Colonic mucosa (tissue), 4 donors: ENCODE data around the gene TBC1D9. TPM values are rescaled to one million over a fixed set of nuclear protein-coding genes. Genes with fewer than 3 reads are reported as not detected.

Experiments
- DNase-seq: peaks from one replicate; pipeline ENCODE4 v3.0.0-alpha.2; 2020
- H3K27ac ChIP-seq: fragments of 200-600 bp; one replicate; pipeline ENCODE4 v1.8.0; 2021
- H3K27me3 ChIP-seq: fragments of 200-600 bp; one replicate; pipeline ENCODE4 v1.8.0; 2021
- H3K36me3 ChIP-seq: fragments of 200-600 bp; one replicate; pipeline ENCODE4 v1.8.0; 2021
- H3K4me1 ChIP-seq: fragments of 200-600 bp; one replicate; pipeline ENCODE4 v1.8.0; 2021; ENCODE audit warnings: mild to moderate bottlenecking
- H3K4me3 ChIP-seq: fragments of 200-600 bp; one replicate; pipeline ENCODE4 v1.8.0; 2021
- H3K9ac ChIP-seq, 2 donors: one replicate each; pipeline ENCODE4 v1.7.0; 2013; ENCODE audit warnings: control low read depth in 2 of 2, low read depth in 2 of 2, low read length in 2 of 2
- H3K9me3 ChIP-seq: fragments of 200-600 bp; one replicate; pipeline ENCODE4 v1.8.0; 2021
- CTCF ChIP-seq: fragments of 200-600 bp; IDR thresholded peaks from one replicate; pipeline ENCODE4 v1.8.0; 2022; ENCODE audit warnings: antibody characterized with exemption, mild to moderate bottlenecking
- intact Hi-C: fragments of 100-400 bp; cut with DNase I; formaldehyde crosslinking; loops from one replicate; pipeline ENCODE4 v1.14.1; 2022
- total RNA-seq, 2 donors: library from RNA; stranded (reverse); fragmentation: NEBNext Ultra II Directional in 1 of 2; extraction: Animal tissue kit (Norgen Biotek cat#: 25700) in 1 of 2; gene quantifications; one replicate each; pipeline ENCODE4 v1.2.1, GENCODE V29; 2021
- donor health status: healthy.
- donor health status: DM: no; HTN: no; CAD: no.
- donor health status: DM: no; HTN: no; CAD: no.

TBC1D9 gene
- total RNA-seq, 2 donors from 2014 or later = 6.8 to 11.6 TPM

GRCh38 chr4:140701071-140701470, 55.1 kb downstream of the TBC1D9 start:
- no peak overlapping the region for H3K27ac ChIP-seq
- no peaks in the 10 kb centered on the region for H3K4me1 ChIP-seq
- intact Hi-C loops = no loop called here
- H3K9ac ChIP-seq = no peak overlapping the region
- TF ChIP-seq CTCF = no peak
- H3K36me3 ChIP-seq = no peaks in the 10 kb centered on the region
- no peak for DNase-seq
- no peak overlapping the region for H3K4me3 ChIP-seq
- no peaks in the 10 kb centered on the region for H3K27me3 ChIP-seq
- no peaks in the 10 kb centered on the region for H3K9me3 ChIP-seq

GRCh38 chr4:140697709-140698560, 58.2 kb downstream of the TBC1D9 start:
- intact Hi-C loops = no loop called here
- Histone ChIP-seq H3K9me3 (no peaks in the 10 kb centered on the region), H3K4me3 (no peak overlapping the region), H3K9ac (no peak overlapping the region), H3K4me1 (no peaks in the 10 kb centered on the region), H3K36me3 (no peaks in the 10 kb centered on the region), H3K27ac (no peak overlapping the region), H3K27me3 (no peaks in the 10 kb centered on the region)
- DNase-seq = no peak
- TF ChIP-seq CTCF = no peak

DNA sequence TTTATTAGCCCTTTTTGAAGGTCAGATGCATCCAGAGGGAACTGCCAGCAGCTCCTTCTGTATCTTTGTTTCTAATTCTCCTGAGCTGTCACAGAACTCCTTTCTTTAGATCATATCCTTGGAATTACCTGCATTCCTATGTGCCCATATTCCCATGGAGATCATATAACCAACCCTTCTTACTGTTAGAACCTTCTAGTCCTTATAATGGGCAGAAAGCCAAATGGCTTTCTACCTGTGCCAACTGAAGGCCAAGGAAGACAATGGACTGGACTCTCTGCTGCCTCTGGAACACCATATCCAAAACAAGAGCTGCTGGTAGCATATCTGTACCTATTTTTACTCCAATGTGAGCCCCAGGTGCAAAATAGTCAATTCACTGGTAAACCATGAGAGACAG, 60.7 kb downstream of the TBC1D9 start:
- no peak overlapping the region for H3K9ac ChIP-seq
- no peak overlapping the region for H3K27ac ChIP-seq

DNA sequence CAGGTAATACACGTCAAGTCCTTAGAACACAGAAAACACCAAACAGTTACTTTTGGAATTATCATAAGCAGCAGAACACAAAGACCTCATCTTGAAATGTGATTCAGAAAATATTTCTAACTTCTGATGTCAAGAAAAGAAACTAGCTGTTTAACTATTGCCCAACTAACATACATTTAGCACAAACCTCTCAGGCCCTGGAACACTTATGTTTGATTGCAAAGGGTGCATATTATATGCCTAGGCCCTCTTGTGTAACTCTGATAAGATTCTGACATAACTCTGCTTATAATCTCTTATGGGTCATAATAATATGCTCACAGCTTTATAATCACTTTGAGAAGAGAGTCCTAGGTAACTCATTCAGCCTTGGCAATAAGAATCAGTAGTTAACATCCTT, 62.6 kb downstream of the TBC1D9 start:
- H3K4me1 ChIP-seq = no peaks in the 10 kb centered on the region
- H3K9ac ChIP-seq = no peak overlapping the region
- intact Hi-C loops = no loop called here
- H3K27ac ChIP-seq = no peak overlapping the region
- no peaks in the 10 kb centered on the region for H3K36me3 ChIP-seq
- no peaks in the 10 kb centered on the region for H3K9me3 ChIP-seq
- no peak overlapping the region for H3K4me3 ChIP-seq
- DNase-seq = no peak
- H3K27me3 ChIP-seq = no peaks in the 10 kb centered on the region
- TF ChIP-seq CTCF = no peak

More for the DNA sequence above, 60.7 kb downstream of the TBC1D9 start:
- no peaks in the 10 kb centered on the region for H3K36me3 ChIP-seq
- H3K9me3 ChIP-seq = no peaks in the 10 kb centered on the region
- DNase-seq = no peak
- H3K27me3 ChIP-seq = no peaks in the 10 kb centered on the region
- TF ChIP-seq CTCF = no peak
- no peak overlapping the region for H3K4me3 ChIP-seq
- intact Hi-C loops = no loop called here
- no peaks in the 10 kb centered on the region for H3K4me1 ChIP-seq

GRCh38 chr4:140691369-140691768, 64.8 kb downstream of the TBC1D9 start:
- Histone ChIP-seq H3K4me1 (no peaks in the 10 kb centered on the region), H3K4me3 (no peak overlapping the region), H3K9me3 (no peaks in the 10 kb centered on the region), H3K27me3 (no peaks in the 10 kb centered on the region), H3K27ac (no peak overlapping the region), H3K9ac (no peak overlapping the region), H3K36me3 (no peaks in the 10 kb centered on the region)
- no peak for DNase-seq
- intact Hi-C loops = no loop called here
- TF ChIP-seq CTCF = no peak
